Panc1 (cell line): ENCODE data around the gene CORO7. TPM values are rescaled to one million over a fixed set of nuclear protein-coding genes. Genes with fewer than 3 reads are reported as not detected.

Source experiments
- ATAC-seq: fragments of 200-7000 bp; cut with Tn5 transposase; 2 replicates; pipeline ENCODE4 v1.9.1; 2020; ENCODE audit warnings: mild to moderate bottlenecking, moderate library complexity
- BruUV-seq: library from RNA; stranded (reverse); fragments of 400-500 nt; replicated peaks from 2 replicates; lab custom pipeline; 2021; lab: Mats Ljungman, UMichigan
- CTCF ChIA-PET: fragments of 300-600 bp; sonication (Branson Sonifier 250); formaldehyde crosslinking; loops from one replicate; lab custom pipeline; 2022; ENCODE audit warnings: antibody characterized with exemption; lab: Charles Lee
- POLR2A ChIA-PET: fragments of 300-600 bp; sonication (Branson Sonifier 250); formaldehyde crosslinking; loops from one replicate; lab custom pipeline; 2022; ENCODE audit warnings: antibody characterized with exemption; lab: Charles Lee
- DNase-seq: peaks from one replicate; pipeline ENCODE4 v3.0.0-alpha.2; 2010; ENCODE audit warnings: low read depth, low spot score
- H3K27ac ChIP-seq: 2 replicates; pipeline ENCODE4 v1.5.1; 2011; ENCODE audit warnings: mild to moderate bottlenecking, low read length, inconsistent platforms
- H3K27me3 ChIP-seq: fragments of 200-500 bp; sonication (Bioruptor generic); 2 replicates; pipeline ENCODE4 v1.6.0; 2014; ENCODE audit warnings: low read length, inconsistent platforms; ENCODE audit not compliant: control insufficient read depth, insufficient read depth
- H3K36me3 ChIP-seq: fragments of 200-500 bp; sonication (Bioruptor generic); 2 replicates; pipeline ENCODE4 v1.5.1; 2014; ENCODE audit warnings: inconsistent platforms, mild to moderate bottlenecking, low read length, moderate library complexity; ENCODE audit not compliant: control insufficient read depth, insufficient read depth
- H3K4me1 ChIP-seq: 2 replicates; pipeline ENCODE4 v1.5.1; 2011; ENCODE audit warnings: inconsistent platforms, mild to moderate bottlenecking, low read length, moderate library complexity; ENCODE audit not compliant: control insufficient read depth, insufficient read depth
- H3K4me3 ChIP-seq, 2 experiments: 2 replicates each; pipeline ENCODE4 v1.5.1; 2011 to 2012; ENCODE audit warnings: low read depth in 2 of 2, low read length in 2 of 2, mild to moderate bottlenecking in 2 of 2, inconsistent platforms in 1 of 2, moderate library complexity in 1 of 2
- H3K9me3 ChIP-seq: fragments of 200-500 bp; sonication (Bioruptor generic); 2 replicates; pipeline ENCODE4 v1.5.1; 2014; ENCODE audit warnings: low read depth, mild to moderate bottlenecking, inconsistent platforms, low read length, moderate library complexity; ENCODE audit not compliant: control insufficient read depth, insufficient read depth
- CTCF ChIP-seq: fragments of 450-650 bp; IDR thresholded peaks from 2 replicates; pipeline ENCODE4 v1.5.1; 2017; ENCODE audit warnings: mild to moderate bottlenecking
- POLR2AphosphoS5 ChIP-seq: IDR thresholded peaks from 2 replicates; pipeline ENCODE4 v1.6.1; 2012; ENCODE audit warnings: mild to moderate bottlenecking, low read depth, low read length, moderate library complexity
- REST ChIP-seq, 2 experiments: IDR thresholded peaks; 2 replicates each; pipeline ENCODE4 v1.6.1; 2011 to 2012; ENCODE audit warnings: low read depth in 2 of 2, control low read depth in 1 of 2, low read length in 1 of 2, mild to moderate bottlenecking in 1 of 2, moderate library complexity in 1 of 2; ENCODE audit not compliant: insufficient read depth in 1 of 2
- SIN3A ChIP-seq: IDR thresholded peaks from 2 replicates; pipeline ENCODE4 v1.6.1; 2012; ENCODE audit warnings: low read depth, mild to moderate bottlenecking, low read length, moderate library complexity, borderline replicate concordance; ENCODE audit not compliant: insufficient read depth
- TCF7L2 ChIP-seq: IDR thresholded peaks from 2 replicates; pipeline ENCODE4 v1.6.1; 2011; ENCODE audit warnings: mild to moderate bottlenecking, low read depth, low read length, inconsistent platforms
- in situ Hi-C: cut with HindIII; loops from 2 replicates; pipeline ENCODE4 v1.10.0; 2016; ENCODE audit warnings: low sequenced_read_pairs, low pct_unique_long_range_greater_than_20kb
- intact Hi-C: fragments of 100-400 bp; cut with micrococcal nuclease; formaldehyde crosslinking; loops from one replicate; pipeline ENCODE4 v1.10.0; 2022; ENCODE audit not compliant: unreplicated experiment
- total RNA-seq: library from RNA; stranded (reverse); gene quantifications from one replicate; pipeline ENCODE4 v1.2.1, GENCODE V29; 2021; ENCODE audit not compliant: unreplicated experiment

CORO7 gene
- total RNA-seq, 1 experiment from 2014 or later, result 37.5 TPM

GRCh38 chr16:4391631-4392381, 24.6 kb downstream of the CORO7 start:
- BruUV-seq, result no TSS peak
- Histone ChIP-seq H3K9me3 (no peaks in the 10 kb centered on the region), H3K4me3 (no peak overlapping the region), H3K27ac (no peak overlapping the region), H3K36me3 (no peaks in the 10 kb centered on the region), H3K27me3 (no peaks in the 10 kb centered on the region), H3K4me1 (peaks cover 25% of the 10 kb centered on the region)
- ChIA-PET CTCF (no interaction called here), POLR2A (no interaction called here)
- ATAC-seq (no peak), DNase-seq (no peak)
- in situ Hi-C loops, result no loop called here
- TF ChIP-seq CTCF (no peak), REST (IDR thresholded peaks at IDR 0.05; ENCODE audit: insufficient read depth in 1 of 2, low read depth in 2 of 2, low read length in 1 of 2) (no peak), POLR2AphosphoS5 (no peak), SIN3A (no peak), TCF7L2 (no peak)
- intact Hi-C loops, result no loop called here

- H3K9me3 ChIP-seq, result no peaks in the 10 kb centered on the region
- BruUV-seq, result no TSS peak
- ATAC-seq, result no peak
- no peak overlapping the region for H3K27ac ChIP-seq
- H3K4me1 ChIP-seq, result peaks cover 36% of the 10 kb centered on the region
- POLR2A ChIA-PET, result no interaction called here
- no peak overlapping the region for H3K4me3 ChIP-seq
- no peaks in the 10 kb centered on the region for H3K27me3 ChIP-seq
- no peaks in the 10 kb centered on the region for H3K36me3 ChIP-seq
- intact Hi-C loops (no loop called here), in situ Hi-C loops (no loop called here)
- TF ChIP-seq CTCF (no peak), REST (IDR thresholded peaks at IDR 0.05; ENCODE audit: insufficient read depth in 1 of 2, low read depth in 2 of 2, low read length in 1 of 2) (no peak), SIN3A (no peak), POLR2AphosphoS5 (no peak), TCF7L2 (no peak)
- DNase-seq, result no peak
- CTCF ChIA-PET, result interaction anchor here (0.6 kb wide), 1 partner anchor 31 kb away, joined by 9 read pairs; no protein-coding TSS in a partner anchor
These were observed 25.8 kb downstream of the CORO7 start for GRCh38 chr16:4390266-4391260.
